ENCODE results near the gene KRCC1. TPM values are rescaled to one million over a fixed set of nuclear protein-coding genes. Genes with fewer than 3 reads are reported as not detected.
A peak's percentile ranks its signal among the peaks of the same experiment; 100 is the strongest.

Gene KRCC1
- 16.8 and 33.7 TPM in 2 replicates for polyA plus RNA-seq (2011; rRNA removed)
- 3.2 and 3.7 TPM in 2 replicates for polyA minus RNA-seq (2011; rRNA and poly(A)+ RNA removed)

GRCh38 chr2:88055371-88056128 lies at the start of gene KRCC1:
Gene KRCC1, minus strand, starts transcription at chr2:88055783. Its CDS starts 27,220 bp downstream, at chr2:88028563.
- DNase-seq (ENCODE audit: low read depth), result peak; percentile 82
- Histone ChIP-seq H3K4me3 (ENCODE audit: low read depth, low read length) (peak within 1 kb of the TSS; percentile 63), H3K36me3 (ENCODE audit: control insufficient read depth, insufficient read depth, low read length) (no peaks in the 10 kb centered on the region), H3K27me3 (ENCODE audit: control insufficient read depth, insufficient read depth, low read length) (no peaks in the 10 kb centered on the region)
- CTCF ChIA-PET, result interaction anchor here (2.7 kb wide), 1 partner anchor 105 kb away, joined by 16 read pairs; no protein-coding TSS in a partner anchor
- TF ChIP-seq, protein P1, sequence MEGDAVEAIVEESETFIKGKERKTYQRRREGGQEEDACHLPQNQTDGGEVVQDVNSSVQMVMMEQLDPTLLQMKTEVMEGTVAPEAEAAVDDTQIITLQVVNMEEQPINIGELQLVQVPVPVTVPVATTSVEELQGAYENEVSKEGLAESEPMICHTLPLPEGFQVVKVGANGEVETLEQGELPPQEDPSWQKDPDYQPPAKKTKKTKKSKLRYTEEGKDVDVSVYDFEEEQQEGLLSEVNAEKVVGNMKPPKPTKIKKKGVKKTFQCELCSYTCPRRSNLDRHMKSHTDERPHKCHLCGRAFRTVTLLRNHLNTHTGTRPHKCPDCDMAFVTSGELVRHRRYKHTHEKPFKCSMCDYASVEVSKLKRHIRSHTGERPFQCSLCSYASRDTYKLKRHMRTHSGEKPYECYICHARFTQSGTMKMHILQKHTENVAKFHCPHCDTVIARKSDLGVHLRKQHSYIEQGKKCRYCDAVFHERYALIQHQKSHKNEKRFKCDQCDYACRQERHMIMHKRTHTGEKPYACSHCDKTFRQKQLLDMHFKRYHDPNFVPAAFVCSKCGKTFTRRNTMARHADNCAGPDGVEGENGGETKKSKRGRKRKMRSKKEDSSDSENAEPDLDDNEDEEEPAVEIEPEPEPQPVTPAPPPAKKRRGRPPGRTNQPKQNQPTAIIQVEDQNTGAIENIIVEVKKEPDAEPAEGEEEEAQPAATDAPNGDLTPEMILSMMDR (IDR thresholded peaks at IDR 0.05; ENCODE audit: insufficient read depth, low read depth, low read length), result no peak
- POLR2A ChIA-PET, result no interaction called here

- no peak for DNase-seq (ENCODE audit: low read depth)
- TF ChIP-seq, protein P1 (IDR thresholded peaks at IDR 0.05; ENCODE audit: insufficient read depth, low read depth, low read length), result no peak
These were observed 44.9 kb upstream of the KRCC1 start for GRCh38 chr2:88100489-88100858.

GRCh38 chr2:88099798-88100488 lies 44.4 kb upstream of the KRCC1 start:
- DNase-seq (ENCODE audit: low read depth), result no peak
- ChIA-PET CTCF (interaction anchor here (1.3 kb wide), 1 partner anchor 39 kb away, joined by 4 read pairs; no protein-coding TSS in a partner anchor), POLR2A (interaction anchor here (0.6 kb wide), 1 partner anchor 30 kb away, joined by 3 read pairs; no protein-coding TSS in a partner anchor)
- Histone ChIP-seq H3K36me3 (ENCODE audit: control insufficient read depth, insufficient read depth, low read length) (no peaks in the 10 kb centered on the region), H3K27me3 (ENCODE audit: control insufficient read depth, insufficient read depth, low read length) (peaks cover 1% of the 10 kb centered on the region), H3K4me3 (ENCODE audit: low read depth, low read length) (no peak overlapping the region)
- TF ChIP-seq, protein P1 (IDR thresholded peaks at IDR 0.05; ENCODE audit: insufficient read depth, low read depth, low read length), result no peak

More at GRCh38 chr2:88100489-88100858, 44.9 kb upstream of the KRCC1 start:
- Histone ChIP-seq H3K27me3 (ENCODE audit: control insufficient read depth, insufficient read depth, low read length) (peaks cover 1% of the 10 kb centered on the region), H3K36me3 (ENCODE audit: control insufficient read depth, insufficient read depth, low read length) (no peaks in the 10 kb centered on the region), H3K4me3 (ENCODE audit: low read depth, low read length) (no peak overlapping the region)
- ChIA-PET POLR2A (no interaction called here), CTCF (interaction anchor here (1.3 kb wide), 1 partner anchor 40 kb away, joined by 4 read pairs; no protein-coding TSS in a partner anchor)

DNA sequence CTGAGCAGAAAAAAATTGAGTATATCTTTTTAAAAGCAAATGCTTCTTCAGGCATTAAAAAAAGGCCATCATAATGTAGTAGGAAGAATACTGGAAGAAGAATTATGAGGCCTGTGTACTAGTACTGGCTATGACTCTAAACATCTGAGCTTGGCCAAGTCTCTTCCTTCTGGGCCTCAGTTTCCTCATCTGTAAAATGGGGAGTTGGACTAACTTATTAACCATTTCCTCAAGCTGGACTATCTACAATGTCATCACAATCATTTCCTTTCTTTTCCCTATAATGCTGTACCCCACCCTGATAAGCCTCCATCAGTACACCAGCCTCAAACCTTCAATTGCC lies 42.9 kb upstream of the KRCC1 start:
- no peak for DNase-seq (ENCODE audit: low read depth)
- no peaks in the 10 kb centered on the region for H3K36me3 ChIP-seq (ENCODE audit: control insufficient read depth, insufficient read depth, low read length)
- TF ChIP-seq, protein P1 (IDR thresholded peaks at IDR 0.05; ENCODE audit: insufficient read depth, low read depth, low read length), result no peak
- ChIA-PET CTCF (interaction anchor here (0.9 to 1.6 kb wide), 2 partner anchors 14 to 17 kb away, joined by 3 to 6 read pairs; no protein-coding TSS in a partner anchor), POLR2A (no interaction called here)
- no peak overlapping the region for H3K4me3 ChIP-seq (ENCODE audit: low read depth, low read length)
- H3K27me3 ChIP-seq (ENCODE audit: control insufficient read depth, insufficient read depth, low read length), result peaks cover 3% of the 10 kb centered on the region
